ENCODE data around the gene STAMBPL1.
A peak's percentile ranks its signal among the peaks of the same experiment; 100 is the strongest.

STAMBPL1 gene

DNA sequence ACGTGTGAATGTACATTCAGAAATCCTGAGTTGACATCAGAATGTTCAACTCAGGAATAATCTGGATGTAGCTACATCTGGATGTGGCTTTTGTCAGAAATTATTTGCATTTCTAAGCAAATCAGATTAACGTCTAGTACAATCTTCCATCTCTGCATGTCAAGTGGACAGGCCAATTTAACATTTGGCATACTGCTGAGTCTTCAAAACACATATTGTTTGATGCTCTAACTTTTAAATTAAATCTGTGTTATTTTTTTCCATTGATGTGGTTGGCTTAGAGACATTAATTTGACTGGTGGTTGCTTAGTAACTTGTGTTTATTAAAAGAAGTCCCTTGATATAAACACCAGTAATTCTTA lies 3.4 kb downstream of the STAMBPL1 start:
- Histone ChIP-seq H3K9ac (ENCODE audit: low read depth, low read length, poor library complexity, severe bottlenecking) (peak overlapping the region; percentile 37), H3K4me1 (ENCODE audit: insufficient read depth, low read length, poor library complexity, severe bottlenecking) (peaks cover 86% of the 10 kb centered on the region), H3K9me3 (ENCODE audit: insufficient read depth, low read depth, low read length) (no peaks in the 10 kb centered on the region), H3K9me2 (replicated peaks; ENCODE audit: low read depth, low read length) (no peaks in the 10 kb centered on the region), H3F3A (ENCODE audit: low read depth) (peaks cover 9% of the 10 kb centered on the region; the same call in 1 of the 2 replicates), H3K27me3 (ENCODE audit: insufficient read depth, low read length, poor library complexity, severe bottlenecking) (no peaks in the 10 kb centered on the region), H3K4me2 (ENCODE audit: low read depth, low read length, poor library complexity, severe bottlenecking) (peak overlapping the region; percentile 92), H3K36me3 (ENCODE audit: insufficient read depth, low read length) (no peaks in the 10 kb centered on the region), H3K79me2 (ENCODE audit: insufficient read depth, low read length) (peaks cover 79% of the 10 kb centered on the region), H2AFZ (ENCODE audit: low read length) (no peak overlapping the region), H4K20me1 (ENCODE audit: insufficient read depth, low read length, poor library complexity, severe bottlenecking) (peaks cover 68% of the 10 kb centered on the region), H3K4me3 (ENCODE audit: low read length, poor library complexity, severe bottlenecking) (peak overlapping the region; percentile 96)
- TF ChIP-seq CTCF (conservative IDR thresholded peaks at IDR 0.05; ENCODE audit: low read length) (no peak), EZH2phosphoT487 (IDR thresholded peaks at IDR 0.05; ENCODE audit: borderline replicate concordance) (no peak)

- Histone ChIP-seq H3K4me3 (ENCODE audit: low read length, poor library complexity, severe bottlenecking) (peak overlapping the region; percentile 96), H3K4me1 (ENCODE audit: insufficient read depth, low read length, poor library complexity, severe bottlenecking) (peaks cover 93% of the 10 kb centered on the region), H3K9ac (ENCODE audit: low read depth, low read length, poor library complexity, severe bottlenecking) (peak overlapping the region; percentile 28), H3K27me3 (ENCODE audit: insufficient read depth, low read length, poor library complexity, severe bottlenecking) (no peaks in the 10 kb centered on the region), H3K4me2 (ENCODE audit: low read depth, low read length, poor library complexity, severe bottlenecking) (peak overlapping the region; percentile 92), H3K9me3 (ENCODE audit: insufficient read depth, low read depth, low read length) (no peaks in the 10 kb centered on the region), H4K20me1 (ENCODE audit: insufficient read depth, low read length, poor library complexity, severe bottlenecking) (peaks cover 91% of the 10 kb centered on the region), H3K79me2 (ENCODE audit: insufficient read depth, low read length) (peaks cover 100% of the 10 kb centered on the region), H3K9me2 (replicated peaks; ENCODE audit: low read depth, low read length) (no peaks in the 10 kb centered on the region), H2AFZ (ENCODE audit: low read length) (no peak overlapping the region), H3F3A (ENCODE audit: low read depth) (0 out of 2 replicates have a peak, but pooled peaks cover 2% of the 10 kb centered on the region), H3K36me3 (ENCODE audit: insufficient read depth, low read length) (no peaks in the 10 kb centered on the region; the same call in 1 of the 2 replicates)
- no peak for TF ChIP-seq CTCF (conservative IDR thresholded peaks at IDR 0.05; ENCODE audit: low read length)
- TF ChIP-seq EZH2phosphoT487 (IDR thresholded peaks at IDR 0.05; ENCODE audit: borderline replicate concordance): no peak
Observed at GRCh38 chr10:88886557-88886956, 6.5 kb downstream of the STAMBPL1 start.

- Histone ChIP-seq H2AFZ (ENCODE audit: low read length) (no peak overlapping the region), H3K4me2 (ENCODE audit: low read depth, low read length, poor library complexity, severe bottlenecking) (peak overlapping the region; percentile 92), H3K9me2 (replicated peaks; ENCODE audit: low read depth, low read length) (no peaks in the 10 kb centered on the region), H3K9me3 (ENCODE audit: insufficient read depth, low read depth, low read length) (no peaks in the 10 kb centered on the region), H3K27me3 (ENCODE audit: insufficient read depth, low read length, poor library complexity, severe bottlenecking) (no peaks in the 10 kb centered on the region), H4K20me1 (ENCODE audit: insufficient read depth, low read length, poor library complexity, severe bottlenecking) (peaks cover 90% of the 10 kb centered on the region), H3K79me2 (ENCODE audit: insufficient read depth, low read length) (peaks cover 99% of the 10 kb centered on the region), H3K36me3 (ENCODE audit: insufficient read depth, low read length) (peaks cover 3% of the 10 kb centered on the region; the same call in 1 of the 2 replicates), H3K4me3 (ENCODE audit: low read length, poor library complexity, severe bottlenecking) (peak overlapping the region; percentile 96), H3K4me1 (ENCODE audit: insufficient read depth, low read length, poor library complexity, severe bottlenecking) (peaks cover 87% of the 10 kb centered on the region), H3F3A (ENCODE audit: low read depth) (0 out of 2 replicates have a peak, but pooled peaks cover 2% of the 10 kb centered on the region), H3K9ac (ENCODE audit: low read depth, low read length, poor library complexity, severe bottlenecking) (peak overlapping the region; percentile 26)
- TF ChIP-seq EZH2phosphoT487 (IDR thresholded peaks at IDR 0.05; ENCODE audit: borderline replicate concordance) (no peak), CTCF (conservative IDR thresholded peaks at IDR 0.05; ENCODE audit: low read length) (no peak)
Observed at GRCh38 chr10:88888810-88889445, 8.9 kb downstream of the STAMBPL1 start.
